ENCODE results near the gene DNAJC3. TPM values are rescaled to one million over a fixed set of nuclear protein-coding genes. Genes with fewer than 3 reads are reported as not detected.

Gene DNAJC3
- total RNA-seq, 1 experiment from 2014 or later = 21.2 TPM

DNA sequence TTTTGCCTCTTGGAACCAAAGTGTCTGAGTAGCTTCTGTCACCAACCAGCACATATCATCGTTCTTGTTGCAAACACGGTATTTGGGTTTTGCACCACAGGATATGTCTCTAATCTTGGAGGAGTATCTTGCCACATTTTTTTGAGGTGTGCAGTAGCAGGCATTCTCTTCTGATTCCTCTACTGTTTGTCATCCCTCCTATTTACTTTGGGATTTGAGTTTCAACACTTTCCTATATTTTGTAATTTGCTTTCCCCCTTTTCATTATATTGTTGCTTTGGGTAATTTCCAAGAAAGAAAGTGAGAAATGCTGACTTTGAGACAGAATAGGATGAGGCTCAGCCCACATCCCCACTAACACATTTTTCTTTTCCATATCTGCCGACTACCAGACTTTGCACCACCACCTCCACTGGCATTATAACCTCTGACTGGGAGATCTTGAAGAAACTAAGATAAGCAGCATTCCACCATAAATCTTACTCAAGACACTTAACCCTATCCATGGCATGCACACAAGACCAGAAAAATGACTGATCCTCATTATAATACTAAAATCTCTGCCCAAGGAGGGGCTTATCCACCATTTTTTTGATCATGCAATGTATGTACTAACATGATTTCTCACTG, 20.4 kb upstream of the DNAJC3 start:
- no peak overlapping the region for H3K9ac ChIP-seq (ENCODE audit: extremely low read depth, insufficient read length, low read length)
- H3T11ph ChIP-seq (ENCODE audit: low read length) = no peak overlapping the region
- no CpG with 5 or more reads among the region's 3 CpGs for WGBS (ENCODE audit: extremely low coverage, insufficient read length, low lambda C conversion rate)
- Mint-ChIP-seq H3K27ac (no peak overlapping the region), H3K4me1 (peaks cover 8 to 11% of the 10 kb centered on the region in 2 experiments), H3K4me3 (no peak overlapping the region), H3K9me3 (peaks cover 4% of the 10 kb centered on the region in 2 experiments; a peak in 3 of 5 replicates), H3K36me3 (ENCODE audit: insufficient read depth in 1 of 3, low read depth in 3 of 3) (no peaks in the 10 kb centered on the region), H3K27me3 (ENCODE audit: low read depth) (peaks cover 16% of the 10 kb centered on the region)
- no peak overlapping the region for H3K14ac ChIP-seq (ENCODE audit: insufficient read depth, low read length)
- H4K5ac ChIP-seq (ENCODE audit: insufficient read length, low read depth, low read length) = no peak overlapping the region
- H3K23me2 ChIP-seq (ENCODE audit: insufficient read length, low read depth, low read length, poor library complexity, severe bottlenecking) = no peaks in the 10 kb centered on the region
- H4K91ac ChIP-seq (ENCODE audit: insufficient read length, low read depth, low read length) = no peak overlapping the region
- no peak overlapping the region for H3K27ac ChIP-seq (ENCODE audit: insufficient read length, low read depth, low read length)
- no peak overlapping the region for H2AK5ac ChIP-seq (ENCODE audit: insufficient read length, low read length)
- no peaks in the 10 kb centered on the region for H3K79me2 ChIP-seq (ENCODE audit: insufficient read depth, low read length)
- H3K56ac ChIP-seq (ENCODE audit: insufficient read length, low read depth, low read length) = no peak overlapping the region
- no peak overlapping the region for H2BK15ac ChIP-seq (ENCODE audit: low read depth, low read length)
- no peaks in the 10 kb centered on the region for H4K20me1 ChIP-seq (ENCODE audit: control insufficient read depth, insufficient read depth, insufficient read length)
- no peak overlapping the region for H3K4ac ChIP-seq (ENCODE audit: low read depth, low read length)
- no peak overlapping the region for H2BK120ac ChIP-seq (ENCODE audit: low read depth, low read length, poor library complexity, severe bottlenecking)
- no peak for DNase-seq
- no peak overlapping the region for H2BK5ac ChIP-seq (ENCODE audit: insufficient read length, low read length)
- no peak overlapping the region for H2BK20ac ChIP-seq (ENCODE audit: low read depth, low read length, poor library complexity, severe bottlenecking)
- H3K79me1 ChIP-seq (ENCODE audit: insufficient read depth, low read depth, low read length, poor library complexity, severe bottlenecking) = no peaks in the 10 kb centered on the region
- H3K4me1 ChIP-seq (ENCODE audit: insufficient read depth, low read length) = peaks cover 2% of the 10 kb centered on the region; the same call in 1 of the 2 replicates
- no peak overlapping the region for H3K4me2 ChIP-seq (ENCODE audit: insufficient read depth, insufficient read length, low read length)
- no peak overlapping the region for H2AFZ ChIP-seq (ENCODE audit: low read length)
- no peak overlapping the region for H3K18ac ChIP-seq (ENCODE audit: insufficient read length, low read depth, low read length)
- no peak overlapping the region for H2BK12ac ChIP-seq (ENCODE audit: insufficient read length, low read depth, low read length)
- TF ChIP-seq, protein P1, sequence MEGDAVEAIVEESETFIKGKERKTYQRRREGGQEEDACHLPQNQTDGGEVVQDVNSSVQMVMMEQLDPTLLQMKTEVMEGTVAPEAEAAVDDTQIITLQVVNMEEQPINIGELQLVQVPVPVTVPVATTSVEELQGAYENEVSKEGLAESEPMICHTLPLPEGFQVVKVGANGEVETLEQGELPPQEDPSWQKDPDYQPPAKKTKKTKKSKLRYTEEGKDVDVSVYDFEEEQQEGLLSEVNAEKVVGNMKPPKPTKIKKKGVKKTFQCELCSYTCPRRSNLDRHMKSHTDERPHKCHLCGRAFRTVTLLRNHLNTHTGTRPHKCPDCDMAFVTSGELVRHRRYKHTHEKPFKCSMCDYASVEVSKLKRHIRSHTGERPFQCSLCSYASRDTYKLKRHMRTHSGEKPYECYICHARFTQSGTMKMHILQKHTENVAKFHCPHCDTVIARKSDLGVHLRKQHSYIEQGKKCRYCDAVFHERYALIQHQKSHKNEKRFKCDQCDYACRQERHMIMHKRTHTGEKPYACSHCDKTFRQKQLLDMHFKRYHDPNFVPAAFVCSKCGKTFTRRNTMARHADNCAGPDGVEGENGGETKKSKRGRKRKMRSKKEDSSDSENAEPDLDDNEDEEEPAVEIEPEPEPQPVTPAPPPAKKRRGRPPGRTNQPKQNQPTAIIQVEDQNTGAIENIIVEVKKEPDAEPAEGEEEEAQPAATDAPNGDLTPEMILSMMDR (conservative IDR thresholded peaks at IDR 0.05) = no peak
- no peaks in the 10 kb centered on the region for H3K9me3 ChIP-seq (ENCODE audit: control insufficient read depth, low read depth, low read length)
- peaks cover 1% of the 10 kb centered on the region; the same call in 1 of the 2 replicates for H3K27me3 ChIP-seq (ENCODE audit: insufficient read depth, low read length)
- H3K23ac ChIP-seq (ENCODE audit: insufficient read length, low read depth, low read length) = no peak overlapping the region
- H4K8ac ChIP-seq (replicated peaks; ENCODE audit: insufficient read length, low read depth, low read length) = no peak overlapping the region

Data from H9 (cell line).